Testis (tissue), 2 donors: ENCODE results near the gene MBD3L3.

Source experiments
- POLR2A ChIP-seq: fragments of 450-650 bp; IDR thresholded peaks from one replicate; pipeline ENCODE4 v1.6.1; 2017; ENCODE audit warnings: antibody characterized with exemption, mild to moderate bottlenecking, moderate library complexity
- TF ChIP-seq, protein P1 (sequence below), 3 experiments: fragments of 450-650 bp in 2 of 3; fragments of 200-600 bp in 1 of 3; sonication (generic) in 1 of 3; IDR thresholded peaks; one replicate each; pipeline ENCODE4 v1.5.1; 2016 to 2019; ENCODE audit warnings: antibody characterized with exemption in 3 of 3, mild to moderate bottlenecking in 2 of 3, moderate library complexity in 1 of 3

GRCh38 chr19:7018828-7019227 lies 39.6 kb downstream of the MBD3L3 start:
- TF ChIP-seq, protein P1, sequence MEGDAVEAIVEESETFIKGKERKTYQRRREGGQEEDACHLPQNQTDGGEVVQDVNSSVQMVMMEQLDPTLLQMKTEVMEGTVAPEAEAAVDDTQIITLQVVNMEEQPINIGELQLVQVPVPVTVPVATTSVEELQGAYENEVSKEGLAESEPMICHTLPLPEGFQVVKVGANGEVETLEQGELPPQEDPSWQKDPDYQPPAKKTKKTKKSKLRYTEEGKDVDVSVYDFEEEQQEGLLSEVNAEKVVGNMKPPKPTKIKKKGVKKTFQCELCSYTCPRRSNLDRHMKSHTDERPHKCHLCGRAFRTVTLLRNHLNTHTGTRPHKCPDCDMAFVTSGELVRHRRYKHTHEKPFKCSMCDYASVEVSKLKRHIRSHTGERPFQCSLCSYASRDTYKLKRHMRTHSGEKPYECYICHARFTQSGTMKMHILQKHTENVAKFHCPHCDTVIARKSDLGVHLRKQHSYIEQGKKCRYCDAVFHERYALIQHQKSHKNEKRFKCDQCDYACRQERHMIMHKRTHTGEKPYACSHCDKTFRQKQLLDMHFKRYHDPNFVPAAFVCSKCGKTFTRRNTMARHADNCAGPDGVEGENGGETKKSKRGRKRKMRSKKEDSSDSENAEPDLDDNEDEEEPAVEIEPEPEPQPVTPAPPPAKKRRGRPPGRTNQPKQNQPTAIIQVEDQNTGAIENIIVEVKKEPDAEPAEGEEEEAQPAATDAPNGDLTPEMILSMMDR (IDR thresholded peaks at IDR 0.05) = no peak
- no peak for TF ChIP-seq POLR2A
